ENCODE data around the gene ANKMY2. TPM values are rescaled to one million over a fixed set of nuclear protein-coding genes. Genes with fewer than 3 reads are reported as not detected.
A peak's percentile ranks its signal among the peaks of the same experiment; 100 is the strongest.

ANKMY2 gene
- total RNA-seq, 4 donors from 2014 or later, result 7.9 to 16.2 (median 8.6) TPM

GRCh38 chr7:16655394-16655793 is 9.8 kb upstream of the ANKMY2 start:
- no peak overlapping the region for H3K4me3 ChIP-seq
- in situ Hi-C loops (cut with MboI; ENCODE audit: low sequenced_read_pairs in 4 of 4), result no loop called here
- H3K27ac ChIP-seq, result peak overlapping the region in 2 of 4 donors; percentile 8 to 13
- intact Hi-C loops (cut with DNase I; ENCODE audit: low total_unique reads), result no loop called here
- ATAC-seq, result no peak
- no peak for TF ChIP-seq CTCF (IDR thresholded peaks at IDR 0.05 in 4 of 5, conservative IDR thresholded peaks at IDR 0.05 in 1 of 5)
- no peak for TF ChIP-seq POLR2A (IDR thresholded peaks at IDR 0.05)
- peaks cover 38 to 49% of the 10 kb centered on the region in 2 donors for H3K4me1 ChIP-seq
- H3K27me3 ChIP-seq, result no peaks in the 10 kb centered on the region
- no peaks in the 10 kb centered on the region for H3K36me3 ChIP-seq
- DNase-seq, result no peak
- H3K9me3 ChIP-seq, result no peaks in the 10 kb centered on the region

- H3K36me3 ChIP-seq, result no peaks in the 10 kb centered on the region
- peaks cover 57 to 64% of the 10 kb centered on the region in 2 donors for H3K4me1 ChIP-seq
- H3K9me3 ChIP-seq, result no peaks in the 10 kb centered on the region
- H3K27ac ChIP-seq, result peak overlapping the region; percentile 70 to 98 (median 96)
- intact Hi-C loops (cut with DNase I; ENCODE audit: low total_unique reads) (no loop called here), in situ Hi-C loops (cut with MboI; ENCODE audit: low sequenced_read_pairs in 4 of 4) (no loop called here)
- no peak overlapping the region for H3K4me3 ChIP-seq
- DNase-seq (no peak), ATAC-seq (no peak)
- no peaks in the 10 kb centered on the region for H3K27me3 ChIP-seq
- TF ChIP-seq CTCF (IDR thresholded peaks at IDR 0.05 in 4 of 5, conservative IDR thresholded peaks at IDR 0.05 in 1 of 5) (no peak), POLR2A (IDR thresholded peaks at IDR 0.05) (no peak)
Observed at GRCh38 chr7:16652888-16653287, 7.3 kb upstream of the ANKMY2 start.

- no peak overlapping the region for H3K4me3 ChIP-seq
- intact Hi-C loops (cut with DNase I; ENCODE audit: low total_unique reads) (no loop called here), in situ Hi-C loops (cut with MboI; ENCODE audit: low sequenced_read_pairs in 4 of 4) (no loop called here)
- TF ChIP-seq POLR2A (IDR thresholded peaks at IDR 0.05), result no peak
- no peak for TF ChIP-seq CTCF (IDR thresholded peaks at IDR 0.05 in 4 of 5, conservative IDR thresholded peaks at IDR 0.05 in 1 of 5)
- no peaks in the 10 kb centered on the region for H3K36me3 ChIP-seq
- peaks cover 57 to 64% of the 10 kb centered on the region in 2 donors for H3K4me1 ChIP-seq
- DNase-seq (peak in 1 of 2 donors; percentile 39), ATAC-seq (peak; percentile 75 to 76)
- H3K27ac ChIP-seq, result peak overlapping the region; percentile 70 to 98 (median 96)
- H3K9me3 ChIP-seq, result no peaks in the 10 kb centered on the region
- H3K27me3 ChIP-seq, result no peaks in the 10 kb centered on the region
Observed at GRCh38 chr7:16652240-16652583, 6.7 kb upstream of the ANKMY2 start.

GRCh38 chr7:16651396-16652239 is 6.1 kb upstream of the ANKMY2 start:
- H3K4me3 ChIP-seq, result no peak overlapping the region
- no peak for DNase-seq
- no peak for TF ChIP-seq POLR2A (IDR thresholded peaks at IDR 0.05)
- TF ChIP-seq CTCF (IDR thresholded peaks at IDR 0.05 in 4 of 5, conservative IDR thresholded peaks at IDR 0.05 in 1 of 5), result no peak

More at GRCh38 chr7:16651396-16652239, 6.1 kb upstream of the ANKMY2 start:
- Histone ChIP-seq H3K9me3 (no peaks in the 10 kb centered on the region), H3K27ac (peak overlapping the region; percentile 70 to 98 (median 96)), H3K36me3 (no peaks in the 10 kb centered on the region), H3K4me1 (peaks cover 60 to 63% of the 10 kb centered on the region in 2 donors), H3K27me3 (no peaks in the 10 kb centered on the region)
- ATAC-seq, result peak in 1 of 2 donors; percentile 22
- intact Hi-C loops (cut with DNase I; ENCODE audit: low total_unique reads), result no loop called here
- in situ Hi-C loops (cut with MboI; ENCODE audit: low sequenced_read_pairs in 4 of 4), result no loop called here
